Neural crest cell (in vitro differentiated cells): ENCODE results near the gene FKBP2. TPM values are rescaled to one million over a fixed set of nuclear protein-coding genes. Genes with fewer than 3 reads are reported as not detected.

Experiments used
- DNase-seq: peaks from one replicate; pipeline ENCODE4 v3.0.0; 2021; ENCODE audit warnings: low read depth, mixed read lengths, low spot score
- H3K27ac Mint-ChIP-seq: one replicate; pipeline ENCODE4 v1.8.0; 2021; ENCODE audit warnings: mild to moderate bottlenecking, mixed read lengths; ENCODE audit not compliant: unreplicated experiment
- H3K27me3 Mint-ChIP-seq: 2 replicates; pipeline ENCODE4 v1.8.0; 2021; ENCODE audit warnings: low read depth, mild to moderate bottlenecking, mixed read lengths
- H3K36me3 Mint-ChIP-seq: 2 replicates; pipeline ENCODE4 v1.8.0; 2021; ENCODE audit warnings: low read depth, mild to moderate bottlenecking, mixed read lengths
- H3K4me1 Mint-ChIP-seq: 2 replicates; pipeline ENCODE4 v1.8.0; 2021; ENCODE audit warnings: mixed read lengths
- H3K4me3 Mint-ChIP-seq: one replicate; pipeline ENCODE4 v1.8.0; 2021; ENCODE audit warnings: mild to moderate bottlenecking, mixed read lengths
- H3K9me3 Mint-ChIP-seq: 2 replicates; pipeline ENCODE4 v1.8.0; 2021; ENCODE audit warnings: mixed read lengths
- CTCF ChIP-seq: fragments of 200-600 bp; sonication (generic); conservative IDR thresholded peaks from 2 replicates; pipeline ENCODE4 v1.5.0; 2021; ENCODE audit warnings: antibody characterized with exemption, mild to moderate bottlenecking
- total RNA-seq: library from RNA; stranded (reverse); gene quantifications from 2 replicates; pipeline ENCODE4 v1.2.1, GENCODE V29; 2021

Gene FKBP2
- total RNA-seq, 1 donor from 2014 or later: 29.2 TPM

GRCh38 chr11:64207256-64208085 lies 33.4 kb upstream of the FKBP2 start:
- Mint-ChIP-seq H3K4me3 (no peak overlapping the region), H3K36me3 (peaks cover 11% of the 10 kb centered on the region), H3K27me3 (no peaks in the 10 kb centered on the region), H3K27ac (peak overlapping the region; percentile 27), H3K9me3 (no peaks in the 10 kb centered on the region), H3K4me1 (peaks cover 9% of the 10 kb centered on the region)
- no peak for DNase-seq
- TF ChIP-seq CTCF: no peak

- no peak for DNase-seq
- H3K4me1 Mint-ChIP-seq: peaks cover 9% of the 10 kb centered on the region
- peak overlapping the region; percentile 66 for H3K4me3 Mint-ChIP-seq
- TF ChIP-seq CTCF: no peak
- H3K27ac Mint-ChIP-seq: peak overlapping the region; percentile 50
- H3K27me3 Mint-ChIP-seq: no peaks in the 10 kb centered on the region
- no peaks in the 10 kb centered on the region for H3K9me3 Mint-ChIP-seq
- peaks cover 10% of the 10 kb centered on the region for H3K36me3 Mint-ChIP-seq
Observed at GRCh38 chr11:64208086-64208795, 32.7 kb upstream of the FKBP2 start.

GRCh38 chr11:64208796-64209562 lies 31.9 kb upstream of the FKBP2 start:
- peaks cover 9% of the 10 kb centered on the region for H3K4me1 Mint-ChIP-seq
- no peak overlapping the region for H3K27ac Mint-ChIP-seq
- H3K4me3 Mint-ChIP-seq: peak overlapping the region; percentile 66
- no peak for DNase-seq
- no peaks in the 10 kb centered on the region for H3K9me3 Mint-ChIP-seq
- H3K27me3 Mint-ChIP-seq: no peaks in the 10 kb centered on the region
- TF ChIP-seq CTCF: no peak
- peaks cover 6% of the 10 kb centered on the region for H3K36me3 Mint-ChIP-seq

- H3K4me1 Mint-ChIP-seq: peaks cover 7% of the 10 kb centered on the region
- H3K36me3 Mint-ChIP-seq: peaks cover 3% of the 10 kb centered on the region
- no peak for DNase-seq
- H3K27me3 Mint-ChIP-seq: no peaks in the 10 kb centered on the region
- H3K4me3 Mint-ChIP-seq: no peak overlapping the region
- no peaks in the 10 kb centered on the region for H3K9me3 Mint-ChIP-seq
- no peak overlapping the region for H3K27ac Mint-ChIP-seq
- TF ChIP-seq CTCF: no peak
Observed at GRCh38 chr11:64209563-64209843, 31.4 kb upstream of the FKBP2 start.

- DNase-seq: no peak
- peaks cover 4% of the 10 kb centered on the region for H3K36me3 Mint-ChIP-seq
- TF ChIP-seq CTCF: no peak
- peaks cover 4% of the 10 kb centered on the region for H3K4me1 Mint-ChIP-seq
- peak overlapping the region; percentile 88 for H3K27ac Mint-ChIP-seq
- H3K9me3 Mint-ChIP-seq: no peaks in the 10 kb centered on the region
- H3K27me3 Mint-ChIP-seq: no peaks in the 10 kb centered on the region
- H3K4me3 Mint-ChIP-seq: no peak overlapping the region
Observed at GRCh38 chr11:64210301-64211020, 30.4 kb upstream of the FKBP2 start.
